ENCODE data around the gene C7orf57. TPM values are rescaled to one million over a fixed set of nuclear protein-coding genes. Genes with fewer than 3 reads are reported as not detected.

C7orf57 gene
- total and polyA plus RNA-seq, 4 donors, result 1.6 to 14.5 (median 5.8) TPM

DNA sequence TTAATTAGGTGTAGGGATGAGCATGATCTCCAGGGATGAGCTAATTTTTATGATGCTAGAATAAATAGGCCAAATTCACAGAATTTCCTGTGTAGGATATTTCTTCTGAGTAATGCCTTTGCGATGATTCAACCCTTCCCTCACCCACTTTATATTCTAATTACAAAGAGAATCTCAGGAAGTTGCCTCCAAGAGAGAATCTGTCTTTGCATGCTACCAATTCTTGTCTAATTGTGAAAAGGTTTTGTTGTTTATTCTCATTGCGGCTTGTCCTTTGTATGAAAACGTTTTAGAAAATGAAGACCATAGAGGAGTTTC is 6.3 kb downstream of the C7orf57 start:
- no peak overlapping the region for H3K9ac ChIP-seq (ENCODE audit: insufficient read depth in 1 of 2, low read length in 2 of 2)
- WGBS, 2 donors, result 58 to 78% methylated on average over 3 of the region's 3 CpGs
- no peak for ATAC-seq (ENCODE audit: insufficient read depth, low FRiP score)

DNA sequence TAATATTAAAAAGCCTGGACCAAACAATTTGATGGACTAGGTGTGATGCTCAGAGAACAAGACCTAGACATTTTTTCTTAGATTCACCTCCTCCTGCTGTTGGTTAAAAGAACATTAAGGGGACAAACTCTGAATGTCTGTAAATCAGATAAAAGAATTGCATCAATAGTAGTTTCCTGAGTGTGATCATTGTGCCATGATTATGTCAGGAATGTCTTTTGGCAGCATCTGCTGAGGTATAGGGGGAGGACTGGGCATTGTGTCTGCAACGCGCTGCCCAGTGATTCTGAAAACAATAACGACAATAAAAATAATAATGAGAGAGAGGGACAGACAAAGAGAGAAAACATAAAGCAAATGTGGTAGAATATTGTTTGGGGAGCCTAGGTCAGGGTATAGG is 6.9 kb downstream of the C7orf57 start:
- Histone ChIP-seq H3K4me3 (no peak overlapping the region), H3K4me1 (ENCODE audit: control insufficient read depth in 5 of 5, insufficient read depth in 5 of 5, low read length in 5 of 5) (no peaks in the 10 kb centered on the region), H3K27me3 (ENCODE audit: control insufficient read depth in 3 of 3, insufficient read depth in 3 of 3, low read length in 2 of 3) (peaks cover 0 to 10% (median 0%) of the 10 kb centered on the region in 3 donors), H3K27ac (ENCODE audit: low read depth in 1 of 2, low read length in 1 of 2) (no peak overlapping the region), H3K9ac (ENCODE audit: insufficient read depth in 1 of 2, low read length in 2 of 2) (no peak overlapping the region), H3K9me3 (ENCODE audit: control insufficient read depth in 4 of 4, insufficient read depth in 3 of 4, low read length in 3 of 4) (no peaks in the 10 kb centered on the region), H3K36me3 (ENCODE audit: control insufficient read depth in 4 of 4, insufficient read depth in 4 of 4, low read length in 4 of 4) (no peaks in the 10 kb centered on the region)
- WGBS, 2 donors, result 60 to 79% methylated on average over 3 of the region's 3 CpGs
- ATAC-seq (ENCODE audit: insufficient read depth, low FRiP score), result no peak
- no peak for DNase-seq
- TF ChIP-seq, protein P1, sequence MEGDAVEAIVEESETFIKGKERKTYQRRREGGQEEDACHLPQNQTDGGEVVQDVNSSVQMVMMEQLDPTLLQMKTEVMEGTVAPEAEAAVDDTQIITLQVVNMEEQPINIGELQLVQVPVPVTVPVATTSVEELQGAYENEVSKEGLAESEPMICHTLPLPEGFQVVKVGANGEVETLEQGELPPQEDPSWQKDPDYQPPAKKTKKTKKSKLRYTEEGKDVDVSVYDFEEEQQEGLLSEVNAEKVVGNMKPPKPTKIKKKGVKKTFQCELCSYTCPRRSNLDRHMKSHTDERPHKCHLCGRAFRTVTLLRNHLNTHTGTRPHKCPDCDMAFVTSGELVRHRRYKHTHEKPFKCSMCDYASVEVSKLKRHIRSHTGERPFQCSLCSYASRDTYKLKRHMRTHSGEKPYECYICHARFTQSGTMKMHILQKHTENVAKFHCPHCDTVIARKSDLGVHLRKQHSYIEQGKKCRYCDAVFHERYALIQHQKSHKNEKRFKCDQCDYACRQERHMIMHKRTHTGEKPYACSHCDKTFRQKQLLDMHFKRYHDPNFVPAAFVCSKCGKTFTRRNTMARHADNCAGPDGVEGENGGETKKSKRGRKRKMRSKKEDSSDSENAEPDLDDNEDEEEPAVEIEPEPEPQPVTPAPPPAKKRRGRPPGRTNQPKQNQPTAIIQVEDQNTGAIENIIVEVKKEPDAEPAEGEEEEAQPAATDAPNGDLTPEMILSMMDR (IDR thresholded peaks at IDR 0.05; ENCODE audit: control extremely low read depth, extremely low read depth), result no peak

More for the DNA sequence above, 6.3 kb downstream of the C7orf57 start:
- no peaks in the 10 kb centered on the region for H3K4me1 ChIP-seq (ENCODE audit: control insufficient read depth in 5 of 5, insufficient read depth in 5 of 5, low read length in 5 of 5)
- H3K27ac ChIP-seq (ENCODE audit: low read depth in 1 of 2, low read length in 1 of 2), result no peak overlapping the region
- H3K36me3 ChIP-seq (ENCODE audit: control insufficient read depth in 4 of 4, insufficient read depth in 4 of 4, low read length in 4 of 4), result no peaks in the 10 kb centered on the region
- H3K27me3 ChIP-seq (ENCODE audit: control insufficient read depth in 3 of 3, insufficient read depth in 3 of 3, low read length in 2 of 3), result peaks cover 0 to 16% (median 0%) of the 10 kb centered on the region in 3 donors
- no peaks in the 10 kb centered on the region for H3K9me3 ChIP-seq (ENCODE audit: control insufficient read depth in 4 of 4, insufficient read depth in 3 of 4, low read length in 3 of 4)
- TF ChIP-seq, protein P1 (IDR thresholded peaks at IDR 0.05; ENCODE audit: control extremely low read depth, extremely low read depth), result no peak
- no peak overlapping the region for H3K4me3 ChIP-seq
- no peak for DNase-seq

DNA sequence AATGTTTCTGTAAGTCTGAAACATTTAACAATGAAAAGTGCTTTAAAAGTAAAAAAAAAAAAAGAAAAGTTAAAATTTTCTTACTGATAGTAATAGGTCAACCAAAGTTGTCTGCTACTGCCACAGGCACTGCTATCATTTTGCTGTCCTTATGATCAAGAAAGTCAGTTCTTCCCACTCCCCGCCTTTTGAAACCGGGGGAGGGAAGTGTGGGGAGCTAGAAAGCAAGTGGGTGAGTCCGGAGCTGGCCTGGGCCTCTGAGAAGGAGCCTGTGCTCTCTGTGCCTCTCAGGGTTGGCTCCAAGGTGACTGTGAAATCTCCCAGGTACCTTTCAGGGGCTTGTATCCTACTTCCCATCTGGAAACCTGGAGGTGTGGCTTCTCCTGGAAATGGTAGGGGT is 7.3 kb downstream of the C7orf57 start:
- 58 to 74% methylated on average over 3 of the region's 3 CpGs for WGBS, 2 donors
- ATAC-seq (ENCODE audit: insufficient read depth, low FRiP score), result no peak
- Histone ChIP-seq H3K27ac (ENCODE audit: low read depth in 1 of 2, low read length in 1 of 2) (no peak overlapping the region), H3K4me1 (ENCODE audit: control insufficient read depth in 5 of 5, insufficient read depth in 5 of 5, low read length in 5 of 5) (no peaks in the 10 kb centered on the region), H3K36me3 (ENCODE audit: control insufficient read depth in 4 of 4, insufficient read depth in 4 of 4, low read length in 4 of 4) (no peaks in the 10 kb centered on the region), H3K4me3 (no peak overlapping the region), H3K27me3 (ENCODE audit: control insufficient read depth in 3 of 3, insufficient read depth in 3 of 3, low read length in 2 of 3) (peaks cover 0 to 6% (median 0%) of the 10 kb centered on the region in 3 donors), H3K9me3 (ENCODE audit: control insufficient read depth in 4 of 4, insufficient read depth in 3 of 4, low read length in 3 of 4) (no peaks in the 10 kb centered on the region), H3K9ac (ENCODE audit: insufficient read depth in 1 of 2, low read length in 2 of 2) (no peak overlapping the region)
- no peak for DNase-seq
- TF ChIP-seq, protein P1 (IDR thresholded peaks at IDR 0.05; ENCODE audit: control extremely low read depth, extremely low read depth), result no peak

- peaks cover 0 to 4% (median 0%) of the 10 kb centered on the region in 4 donors for H3K9me3 ChIP-seq (ENCODE audit: control insufficient read depth in 4 of 4, insufficient read depth in 3 of 4, low read length in 3 of 4)
- H3K36me3 ChIP-seq (ENCODE audit: control insufficient read depth in 4 of 4, insufficient read depth in 4 of 4, low read length in 4 of 4), result no peaks in the 10 kb centered on the region
- WGBS, 2 donors, result 77 to 90% methylated on average over 9 of the region's 9 CpGs
- H3K4me1 ChIP-seq (ENCODE audit: control insufficient read depth in 5 of 5, insufficient read depth in 5 of 5, low read length in 5 of 5), result no peaks in the 10 kb centered on the region
- TF ChIP-seq, protein P1 (IDR thresholded peaks at IDR 0.05; ENCODE audit: control extremely low read depth, extremely low read depth), result no peak
- H3K27me3 ChIP-seq (ENCODE audit: control insufficient read depth in 3 of 3, insufficient read depth in 3 of 3, low read length in 2 of 3), result no peaks in the 10 kb centered on the region
- ATAC-seq (ENCODE audit: insufficient read depth, low FRiP score), result no peak
- no peak overlapping the region for H3K27ac ChIP-seq (ENCODE audit: low read depth in 1 of 2, low read length in 1 of 2)
- no peak overlapping the region for H3K9ac ChIP-seq (ENCODE audit: insufficient read depth in 1 of 2, low read length in 2 of 2)
- no peak for DNase-seq
- H3K4me3 ChIP-seq, result no peak overlapping the region
These were observed 9.9 kb downstream of the C7orf57 start for GRCh38 chr7:48045195-48045765.

All from lung (tissue), 12 donors.